Gastrocnemius medialis (tissue), 4 donors: ENCODE measurements around the gene OCA2.

Source experiments
- CTCF ChIP-seq, 5 experiments: fragments of 450-650 bp in 3 of 5; fragments of 200-600 bp in 2 of 5; sonication (generic) in 2 of 5; IDR thresholded peaks in 4 of 5; conservative IDR thresholded peaks in 1 of 5; 1 replicate in 4 of 5; 2 replicates in 1 of 5; pipeline ENCODE4 v1.5.1; 2016 to 2019; ENCODE audit warnings: antibody characterized with exemption in 5 of 5, mild to moderate bottlenecking in 3 of 5, moderate library complexity in 3 of 5
- POLR2A ChIP-seq, 2 donors: fragments of 450-650 bp; IDR thresholded peaks; one replicate each; pipeline ENCODE4 v1.6.1; 2017; ENCODE audit warnings: antibody characterized with exemption in 2 of 2, mild to moderate bottlenecking in 2 of 2, moderate library complexity in 2 of 2

- TF ChIP-seq POLR2A (IDR thresholded peaks at IDR 0.05) = no peak
- TF ChIP-seq CTCF (IDR thresholded peaks at IDR 0.05 in 4 of 5, conservative IDR thresholded peaks at IDR 0.05 in 1 of 5) = no peak
These were observed 346.4 kb downstream of the OCA2 start for GRCh38 chr15:27752691-27753090.
